Kidney epithelial cell (primary cell): ENCODE measurements around the gene ACBD3. TPM values are rescaled to one million over a fixed set of nuclear protein-coding genes. Genes with fewer than 3 reads are reported as not detected.

Experiments
- DNase-seq: peaks from one replicate; pipeline ENCODE4 v3.0.0-alpha.2; 2010; ENCODE audit warnings: low read depth
- H3K27me3 ChIP-seq: 2 replicates; pipeline ENCODE4 v1.6.0; 2011; ENCODE audit warnings: low read length; ENCODE audit not compliant: control insufficient read depth, insufficient read depth
- H3K36me3 ChIP-seq: 2 replicates; pipeline ENCODE4 v1.5.1; 2011; ENCODE audit warnings: low read length; ENCODE audit not compliant: control insufficient read depth, insufficient read depth
- H3K4me3 ChIP-seq: 2 replicates; pipeline ENCODE4 v1.5.1; 2011; ENCODE audit warnings: low read depth, mild to moderate bottlenecking, control low read depth, low read length
- CTCF ChIP-seq: IDR thresholded peaks from 2 replicates; pipeline ENCODE4 v1.5.1; 2011; ENCODE audit warnings: mild to moderate bottlenecking, moderate library complexity, low read length, control low read depth, inconsistent platforms; ENCODE audit not compliant: insufficient read depth, poor library complexity, severe bottlenecking
- total RNA-seq: library from RNA; depleted of rRNA; stranded (reverse); fragments of >200 nt; gene quantifications from 2 replicates; pipeline ENCODE4 v1.2.3, GENCODE V29; 2015

Gene ACBD3
- total RNA-seq, 1 donor from 2014 or later, result 46.3 TPM

- no peaks in the 10 kb centered on the region for H3K27me3 ChIP-seq
- no peaks in the 10 kb centered on the region for H3K36me3 ChIP-seq
- DNase-seq, result no peak
- TF ChIP-seq CTCF, result no peak
- H3K4me3 ChIP-seq, result no peak overlapping the region
Observed at GRCh38 chr1:226199971-226200370, 13.4 kb upstream of the ACBD3 start.

- Histone ChIP-seq H3K36me3 (no peaks in the 10 kb centered on the region), H3K27me3 (no peaks in the 10 kb centered on the region), H3K4me3 (no peak overlapping the region)
- DNase-seq, result no peak
- no peak for TF ChIP-seq CTCF
Observed at GRCh38 chr1:226195144-226195543, 8.6 kb upstream of the ACBD3 start.

- Histone ChIP-seq H3K36me3 (no peaks in the 10 kb centered on the region), H3K4me3 (no peak overlapping the region), H3K27me3 (no peaks in the 10 kb centered on the region)
- no peak for TF ChIP-seq CTCF
- DNase-seq, result no peak
Observed at GRCh38 chr1:226187380-226187779, 839 bp upstream of the ACBD3 start.

GRCh38 chr1:226187019-226187322 is 430 bp upstream of the ACBD3 start:
- no peak for TF ChIP-seq CTCF
- Histone ChIP-seq H3K36me3 (no peaks in the 10 kb centered on the region), H3K4me3 (peak overlapping the region; percentile 80), H3K27me3 (no peaks in the 10 kb centered on the region)
- DNase-seq, result no peak

GRCh38 chr1:226185141-226186036 is 1.2 kb downstream of the ACBD3 start:
- no peak for TF ChIP-seq CTCF
- no peaks in the 10 kb centered on the region for H3K36me3 ChIP-seq
- DNase-seq, result no peak
- peak overlapping the region; percentile 80 for H3K4me3 ChIP-seq
- no peaks in the 10 kb centered on the region for H3K27me3 ChIP-seq
